Measurements from ENCODE around the gene COX20. TPM values are rescaled to one million over a fixed set of nuclear protein-coding genes. Genes with fewer than 3 reads are reported as not detected.
A peak's percentile ranks its signal among the peaks of the same experiment; 100 is the strongest.
"Not testable (repeated sequence)": the region's sequence is repeated elsewhere in the genome, so short reads cannot be mapped to it uniquely, and the experiment has no call there.

The COX20 gene
- total RNA-seq, 1 donor from 2014 or later = 68.8 TPM

DNA sequence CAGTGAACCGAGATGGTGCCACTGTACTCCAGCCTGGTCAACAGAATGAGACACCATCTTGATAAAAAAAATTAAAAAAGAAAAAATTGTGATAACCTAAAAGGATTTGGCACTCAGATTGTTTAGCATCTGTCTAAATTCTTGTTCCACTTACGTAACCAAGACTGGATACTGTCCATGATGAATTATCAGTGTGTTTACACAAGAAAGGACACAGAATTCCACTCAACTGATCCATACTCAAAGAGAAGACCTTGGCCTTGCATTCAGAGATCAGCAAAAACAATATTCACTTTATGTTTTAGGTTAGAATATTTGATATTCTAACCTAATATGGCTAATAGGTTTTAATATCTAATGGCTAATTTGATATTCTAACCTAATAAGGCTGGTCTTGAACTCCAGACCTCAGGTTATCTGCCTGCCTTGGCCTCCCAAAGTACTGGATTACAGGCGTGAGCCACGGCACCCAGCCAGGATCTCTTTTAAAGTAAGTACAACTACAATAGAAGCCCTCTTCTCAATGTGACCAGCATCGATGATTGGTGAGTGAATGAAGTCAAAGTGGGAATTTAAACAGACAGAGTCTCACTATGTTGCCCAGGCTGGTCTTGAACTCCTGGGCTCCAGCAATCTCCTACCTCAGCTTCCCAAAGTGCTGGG lies 43.1 kb upstream of the COX20 start:
- Histone ChIP-seq H3K27me3 (ENCODE audit: low read depth) (peaks cover 19% of the 10 kb centered on the region), H3K9me3 (replicated peaks) (no peaks in the 10 kb centered on the region), H3K27ac (replicated peaks) (no peak overlapping the region), H3K36me3 (no peaks in the 10 kb centered on the region), H3K4me1 (no peaks in the 10 kb centered on the region), H3K4me3 (no peak overlapping the region)
- intact Hi-C loops (cut with micrococcal nuclease) = no loop called here
- no peak for TF ChIP-seq CTCF (IDR thresholded peaks at IDR 0.05; ENCODE audit: borderline replicate concordance)
- DNase-seq = no peak

DNA sequence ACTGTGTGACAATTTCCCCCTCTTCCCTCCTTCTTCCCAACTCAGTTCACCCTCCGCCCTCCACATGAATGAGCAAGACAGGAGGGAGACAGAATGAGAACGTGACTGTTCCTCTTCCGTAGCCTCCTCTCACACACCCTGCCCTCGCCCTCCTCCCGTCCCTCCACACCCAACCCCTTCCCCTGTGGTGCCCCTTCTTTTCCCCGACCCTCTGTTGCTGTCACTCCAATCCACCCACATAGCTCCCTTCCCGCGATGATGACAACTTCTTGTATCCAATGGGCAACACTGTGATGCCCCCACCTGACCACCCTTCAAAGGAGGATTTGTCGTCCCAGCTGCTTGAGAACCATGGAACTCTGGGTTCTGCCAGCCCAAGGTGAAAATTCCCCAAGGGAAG lies 41.4 kb upstream of the COX20 start:
- no peaks in the 10 kb centered on the region for H3K9me3 ChIP-seq (replicated peaks)
- DNase-seq = no peak
- H3K4me1 ChIP-seq = no peaks in the 10 kb centered on the region
- intact Hi-C loops (cut with micrococcal nuclease) = no loop called here
- no peak for TF ChIP-seq CTCF (IDR thresholded peaks at IDR 0.05; ENCODE audit: borderline replicate concordance)
- no peak overlapping the region for H3K27ac ChIP-seq (replicated peaks)
- H3K36me3 ChIP-seq = no peaks in the 10 kb centered on the region
- no peak overlapping the region for H3K4me3 ChIP-seq
- peaks cover 1% of the 10 kb centered on the region for H3K27me3 ChIP-seq (ENCODE audit: low read depth)

DNA sequence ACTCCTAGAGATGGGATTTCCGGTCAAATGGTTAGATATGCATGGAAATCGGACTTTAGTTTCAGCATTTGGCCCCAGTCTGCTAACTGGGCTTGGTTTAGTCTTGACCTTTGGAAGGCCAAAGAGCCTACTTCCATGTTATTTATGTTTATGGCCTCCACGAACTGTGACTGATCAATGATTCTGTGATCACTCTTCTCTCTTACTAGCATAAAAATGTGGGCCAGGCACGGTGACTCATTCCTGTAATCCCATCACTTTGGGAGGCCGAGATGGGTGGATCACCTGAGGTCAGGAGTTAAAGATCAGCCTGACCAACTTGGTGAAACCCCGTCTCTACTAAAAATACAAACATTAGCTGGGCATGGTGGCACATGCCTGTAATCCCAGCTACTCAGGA lies 40.9 kb upstream of the COX20 start:
- DNase-seq; H3K27me3 ChIP-seq (ENCODE audit: low read depth); H3K27ac ChIP-seq (replicated peaks); H3K4me1 ChIP-seq; intact Hi-C loops (cut with micrococcal nuclease); H3K9me3 ChIP-seq (replicated peaks); H3K4me3 ChIP-seq; H3K36me3 ChIP-seq: not testable (repeated sequence)

- peak; percentile 85 for TF ChIP-seq CTCF (IDR thresholded peaks at IDR 0.05; ENCODE audit: borderline replicate concordance)
- Histone ChIP-seq H3K9me3 (replicated peaks) (no peaks in the 10 kb centered on the region), H3K4me3 (no peak overlapping the region), H3K27ac (replicated peaks) (no peak overlapping the region), H3K36me3 (no peaks in the 10 kb centered on the region), H3K27me3 (ENCODE audit: low read depth) (no peaks in the 10 kb centered on the region), H3K4me1 (no peaks in the 10 kb centered on the region)
- no peak for DNase-seq
- intact Hi-C loops (cut with micrococcal nuclease) = loop anchor here (2.0 kb wide), 1 partner anchor 194 kb away; no protein-coding TSS in a partner anchor
Observed at GRCh38 chr1:244796719-244797406, 38.6 kb upstream of the COX20 start.

DNA sequence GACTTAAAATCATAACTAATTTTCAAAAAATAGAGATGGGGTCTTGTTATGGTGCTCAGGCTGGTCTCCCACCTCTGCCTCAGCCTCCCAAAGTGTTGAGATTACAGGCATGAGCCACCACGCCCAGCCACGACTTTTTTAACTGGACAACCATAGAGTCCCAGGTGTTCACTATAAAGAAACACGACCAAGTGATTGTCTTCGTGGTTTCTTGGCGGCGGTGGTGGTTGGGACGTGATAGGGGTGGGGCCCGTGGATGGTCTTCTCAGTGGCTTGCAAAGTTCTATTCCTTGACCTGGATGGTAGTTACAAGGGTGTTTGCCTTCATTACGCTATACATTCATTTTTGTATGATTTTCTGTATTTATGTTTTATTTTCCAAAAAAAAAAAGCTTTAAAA lies 34.6 kb upstream of the COX20 start:
- no peak for TF ChIP-seq CTCF (IDR thresholded peaks at IDR 0.05; ENCODE audit: borderline replicate concordance)
- intact Hi-C loops (cut with micrococcal nuclease) = loop anchor here (10.0 kb wide), 1 partner anchor 234 kb away; no protein-coding TSS in a partner anchor
- no peak overlapping the region for H3K4me3 ChIP-seq
- no peaks in the 10 kb centered on the region for H3K36me3 ChIP-seq
- no peaks in the 10 kb centered on the region for H3K4me1 ChIP-seq
- no peaks in the 10 kb centered on the region for H3K27me3 ChIP-seq (ENCODE audit: low read depth)
- H3K27ac ChIP-seq (replicated peaks) = no peak overlapping the region
- DNase-seq = no peak
- H3K9me3 ChIP-seq (replicated peaks) = no peaks in the 10 kb centered on the region

GRCh38 chr1:244801246-244801645 lies 34.2 kb upstream of the COX20 start:
- no peaks in the 10 kb centered on the region for H3K4me1 ChIP-seq
- H3K27me3 ChIP-seq (ENCODE audit: low read depth) = no peaks in the 10 kb centered on the region
- H3K27ac ChIP-seq (replicated peaks) = no peak overlapping the region
- H3K36me3 ChIP-seq = no peaks in the 10 kb centered on the region
- no peak overlapping the region for H3K4me3 ChIP-seq
- peak; percentile 72 for TF ChIP-seq CTCF (IDR thresholded peaks at IDR 0.05; ENCODE audit: borderline replicate concordance)
- no peak for DNase-seq
- H3K9me3 ChIP-seq (replicated peaks) = no peaks in the 10 kb centered on the region
- intact Hi-C loops (cut with micrococcal nuclease) = loop anchor here (10.0 kb wide), 1 partner anchor 234 kb away; no protein-coding TSS in a partner anchor

Data from left ventricle myocardium inferior (tissue), 1 donor.